GM12874 (cell line): ENCODE data around the gene RSPH4A.

Experiments used
- CTCF ChIP-seq: IDR thresholded peaks from 2 replicates; pipeline ENCODE4 v1.5.1; 2011; ENCODE audit warnings: low read depth, mild to moderate bottlenecking, control low read depth, low read length, moderate library complexity; ENCODE audit not compliant: insufficient read depth

RSPH4A gene

DNA sequence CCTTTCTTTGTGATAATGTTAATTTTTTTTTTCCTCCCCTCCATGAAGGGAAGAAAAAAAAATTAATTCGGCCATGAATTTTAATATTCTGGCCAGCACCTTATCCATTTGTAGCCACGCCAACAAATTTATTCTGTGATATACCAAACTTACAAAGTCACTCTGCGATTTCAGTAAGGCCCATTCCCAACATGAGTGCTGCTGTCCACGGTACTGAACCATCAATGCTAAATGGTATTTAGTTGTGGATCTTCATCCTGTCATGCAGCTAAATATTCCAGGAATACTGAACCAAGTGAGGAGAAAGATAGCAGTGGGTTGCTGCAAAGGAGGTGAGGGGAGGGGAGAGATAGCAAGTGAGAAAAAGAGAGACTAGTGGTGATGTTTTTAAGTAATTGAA, 19.5 kb upstream of the RSPH4A start:
- no peak for TF ChIP-seq CTCF

DNA sequence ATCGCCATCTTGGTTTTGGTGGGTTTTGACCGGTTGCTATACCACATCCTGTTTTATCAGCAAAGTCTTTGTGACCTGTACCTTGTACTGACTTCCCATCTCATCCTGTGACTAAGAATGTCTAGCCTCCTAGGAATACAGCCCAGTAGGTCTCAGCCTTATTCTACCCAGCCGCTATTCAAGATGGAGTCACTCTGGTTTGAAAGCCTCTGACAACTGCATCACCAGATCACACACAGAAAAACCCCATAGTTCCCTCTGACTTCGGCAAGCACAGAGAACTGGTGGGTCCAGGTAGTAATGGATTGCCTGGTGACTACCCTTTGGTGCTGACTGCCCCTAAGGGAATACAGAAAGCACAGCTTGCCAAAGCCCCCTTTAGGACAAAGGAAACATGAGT, 10.3 kb upstream of the RSPH4A start:
- TF ChIP-seq CTCF = no peak

- no peak for TF ChIP-seq CTCF
Observed at GRCh38 chr6:116611056-116611455, 5.2 kb upstream of the RSPH4A start.

GRCh38 chr6:116616737-116617053, 416 bp downstream of the RSPH4A start:
- TF ChIP-seq CTCF = no peak

DNA sequence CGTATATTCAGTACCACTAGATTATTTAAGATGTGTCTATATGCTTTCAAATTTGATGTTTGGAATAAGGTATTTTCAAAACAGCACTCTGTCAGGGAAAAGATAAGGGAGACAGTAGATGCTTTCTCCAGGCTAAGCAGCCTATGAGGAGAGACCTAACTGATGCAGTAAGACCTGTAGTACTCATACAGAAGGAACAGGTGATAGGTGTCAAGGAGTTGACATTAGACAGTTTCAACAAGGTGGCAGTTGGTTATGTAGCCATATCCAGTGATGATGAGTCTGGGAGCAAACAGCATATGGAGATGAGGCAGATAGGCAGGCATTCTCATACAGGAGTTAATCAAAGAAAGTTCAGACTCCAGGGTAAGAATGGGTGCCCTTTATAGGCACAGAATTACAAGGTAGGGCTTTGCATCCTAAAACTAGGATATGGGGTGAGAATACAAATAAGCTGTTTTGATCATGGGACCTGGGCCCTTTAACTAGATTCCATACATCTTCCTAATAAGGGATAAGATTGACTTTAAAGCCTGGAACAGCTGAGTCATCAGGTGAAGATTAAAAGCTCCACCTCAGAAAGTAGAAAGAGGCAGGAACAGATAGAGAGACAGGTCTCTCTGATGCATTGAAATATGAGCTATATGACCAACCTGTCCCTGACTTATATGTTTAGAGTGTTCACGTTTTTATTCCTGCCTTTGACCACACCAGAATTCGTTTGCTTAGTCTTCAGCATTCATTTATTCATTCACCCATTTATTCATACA, 7.9 kb downstream of the RSPH4A start:
- no peak for TF ChIP-seq CTCF

DNA sequence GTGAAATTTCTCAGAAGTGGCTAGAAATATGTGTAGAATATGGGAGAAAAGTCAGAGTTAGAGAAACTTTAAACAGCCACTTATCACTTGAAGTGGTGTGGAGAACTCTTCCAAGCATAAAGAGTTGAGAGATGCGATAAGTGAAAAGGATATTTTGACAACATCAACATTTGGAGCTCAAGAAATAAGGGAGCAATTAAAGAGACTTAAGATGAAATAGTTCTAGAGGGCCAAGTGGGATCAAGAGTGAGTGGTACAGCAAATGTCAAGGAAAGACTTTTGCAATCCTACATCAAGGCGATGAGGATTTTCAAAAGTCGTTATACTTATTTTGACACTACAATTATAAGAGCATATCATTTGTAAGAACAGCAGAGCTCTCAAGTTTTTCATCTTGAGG, 9.6 kb downstream of the RSPH4A start:
- no peak for TF ChIP-seq CTCF

DNA sequence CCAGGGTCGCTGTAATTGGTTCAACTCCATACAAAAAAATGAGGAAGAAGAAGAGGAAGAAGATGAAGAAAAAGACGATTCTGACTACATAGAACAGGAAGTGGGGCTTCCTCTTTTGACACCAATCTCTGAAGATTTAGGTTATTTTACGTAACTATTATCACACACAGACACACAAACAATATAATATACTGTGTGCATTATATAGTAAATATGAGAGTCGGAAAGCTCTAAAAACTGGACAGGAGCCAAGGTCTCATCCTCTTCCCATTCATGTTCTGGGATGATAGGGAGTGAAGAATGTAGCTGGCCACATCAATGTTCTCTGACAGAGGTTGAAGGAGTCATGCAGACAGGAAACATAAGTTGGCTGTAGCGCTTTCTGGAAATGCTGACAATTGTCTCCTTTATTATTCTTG, 13.3 kb downstream of the RSPH4A start:
- TF ChIP-seq CTCF = no peak
